NCI-H146 (cell line): ENCODE results near the gene CPLX4.

ENCODE experiments used
- DNase-seq: peaks from one replicate; lab custom pipeline; 2025; lab: John Stamatoyannopoulos, UW

The CPLX4 gene

GRCh38 chr18:59318460-59319050 lies at the start of gene CPLX4:
Gene CPLX4, minus strand, starts transcription at chr18:59318649. Its CDS starts 187 bp downstream, at chr18:59318462.
- DNase-seq = no peak

- no peak for DNase-seq
Observed at GRCh38 chr18:59360381-59360780, 41.9 kb upstream of the CPLX4 start.

GRCh38 chr18:59359576-59359952 lies 41.1 kb upstream of the CPLX4 start:
- DNase-seq = no peak

GRCh38 chr18:59358712-59359575 lies 40.5 kb upstream of the CPLX4 start, which contains the start of gene LMAN1:
Gene LMAN1, minus strand, starts transcription at chr18:59359265. Its CDS starts 21 bp downstream, at chr18:59359244.
- peak; percentile 99 for DNase-seq

GRCh38 chr18:59358414-59358711 lies 39.9 kb upstream of the CPLX4 start:
- no peak for DNase-seq

- no peak for DNase-seq
Observed at GRCh38 chr18:59357928-59358327, 39.5 kb upstream of the CPLX4 start.

- DNase-seq = no peak
Observed at GRCh38 chr18:59354731-59355130, 36.3 kb upstream of the CPLX4 start.

GRCh38 chr18:59353079-59353680 lies 34.7 kb upstream of the CPLX4 start:
- DNase-seq = no peak

GRCh38 chr18:59352250-59352855 lies 33.9 kb upstream of the CPLX4 start:
- DNase-seq = no peak

GRCh38 chr18:59345556-59345955 lies 27.1 kb upstream of the CPLX4 start:
- DNase-seq = no peak

GRCh38 chr18:59344996-59345395 lies 26.5 kb upstream of the CPLX4 start:
- no peak for DNase-seq

GRCh38 chr18:59343926-59344325 lies 25.5 kb upstream of the CPLX4 start:
- DNase-seq = no peak

GRCh38 chr18:59340817-59341216 lies 22.4 kb upstream of the CPLX4 start:
- DNase-seq = no peak

GRCh38 chr18:59340312-59340711 lies 21.9 kb upstream of the CPLX4 start:
- DNase-seq = no peak

- DNase-seq = no peak
Observed at GRCh38 chr18:59332986-59333385, 14.5 kb upstream of the CPLX4 start.

GRCh38 chr18:59328683-59329082 lies 10.2 kb upstream of the CPLX4 start:
- DNase-seq = no peak

GRCh38 chr18:59325965-59326364 lies 7.5 kb upstream of the CPLX4 start:
- no peak for DNase-seq

GRCh38 chr18:59324623-59324971 lies 6.1 kb upstream of the CPLX4 start:
- DNase-seq = no peak

- DNase-seq = no peak
Observed at GRCh38 chr18:59323931-59324622, 5.6 kb upstream of the CPLX4 start.

- DNase-seq = no peak
Observed at GRCh38 chr18:59311631-59312030, 6.8 kb downstream of the CPLX4 start.

- DNase-seq = no peak
Observed at GRCh38 chr18:59308938-59309260, 9.6 kb downstream of the CPLX4 start.

- peak; percentile 79 for DNase-seq
Observed at GRCh38 chr18:59308248-59308937, 10.1 kb downstream of the CPLX4 start.
